Large intestine (tissue), 3 donors: ENCODE measurements around the gene AMBRA1. TPM values are rescaled to one million over a fixed set of nuclear protein-coding genes. Genes with fewer than 3 reads are reported as not detected.
A peak's percentile ranks its signal among the peaks of the same experiment; 100 is the strongest.

Experiments used
- DNase-seq, 2 donors: peaks; one replicate each; pipeline versions ENCODE4 v3.0.0 to v3.0.0-alpha.2; 2013
- H3K27ac ChIP-seq: one replicate; pipeline ENCODE4 v1.5.1; 2013; ENCODE audit warnings: low read length
- H3K27me3 ChIP-seq: 2 replicates; pipeline ENCODE4 v1.6.1; 2013; ENCODE audit warnings: low read length; ENCODE audit not compliant: control insufficient read depth, insufficient read depth
- H3K36me3 ChIP-seq: 2 replicates; pipeline ENCODE4 v1.6.1; 2013; ENCODE audit warnings: low read length; ENCODE audit not compliant: control insufficient read depth, insufficient read depth
- H3K4me1 ChIP-seq: one replicate; pipeline ENCODE4 v1.6.1; 2013; ENCODE audit warnings: low read length; ENCODE audit not compliant: control insufficient read depth, insufficient read depth
- H3K4me3 ChIP-seq: one replicate; pipeline ENCODE4 v1.5.1; 2013; ENCODE audit warnings: low read length
- H3K9me3 ChIP-seq: one replicate; pipeline ENCODE4 v1.6.1; 2013; ENCODE audit warnings: mild to moderate bottlenecking, low read depth, low read length, moderate library complexity; ENCODE audit not compliant: control insufficient read depth
- WGBS: methylation state at CpG from one replicate; pipeline ENCODE4 v1.1.5; 2013; ENCODE audit warnings: low lambda C conversion rate; ENCODE audit not compliant: insufficient coverage; 5-methylcytosine and 5-hydroxymethylcytosine counted together
- polyA plus RNA-seq: library from polyadenylated mRNA; unstranded; fragments of 120-200 nt; gene quantifications from one replicate; pipeline ENCODE4 v1.2.1, GENCODE V29; 2013

The AMBRA1 gene
- polyA plus RNA-seq, 1 donor = 20.2 TPM

DNA sequence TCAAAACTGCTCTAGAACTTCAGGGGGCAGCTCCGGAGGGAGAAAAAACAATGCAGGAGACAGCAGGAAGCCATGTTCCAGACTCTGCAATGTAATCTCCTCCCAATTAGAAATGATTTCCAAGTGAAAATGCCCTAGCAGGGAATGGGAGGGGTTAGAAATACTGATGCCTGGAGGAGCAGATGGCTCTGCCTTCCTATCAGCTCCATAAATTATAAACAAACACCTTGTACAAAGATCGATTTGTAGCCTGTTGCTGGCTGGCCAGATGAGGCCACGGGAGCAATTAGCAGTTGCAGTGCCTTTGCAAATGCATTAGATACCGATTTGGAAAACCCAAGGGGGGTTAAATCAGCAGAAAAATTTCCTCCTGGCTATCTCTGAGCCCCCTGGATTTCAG, 155.6 kb downstream of the AMBRA1 start:
- Histone ChIP-seq H3K27me3 (no peaks in the 10 kb centered on the region), H3K27ac (peak overlapping the region; percentile 30)
- peak in 1 of 2 donors; percentile 59 for DNase-seq

GRCh38 chr11:46437122-46437689, 156.6 kb downstream of the AMBRA1 start:
- Histone ChIP-seq H3K4me1 (peaks cover 18% of the 10 kb centered on the region), H3K27me3 (no peaks in the 10 kb centered on the region), H3K27ac (no peak overlapping the region), H3K36me3 (peaks cover 30% of the 10 kb centered on the region), H3K4me3 (no peak overlapping the region), H3K9me3 (no peaks in the 10 kb centered on the region)
- no peak for DNase-seq
- 90% methylated on average over 2 of the region's 6 CpGs for WGBS

More for the DNA sequence above, 155.6 kb downstream of the AMBRA1 start:
- Histone ChIP-seq H3K9me3 (no peaks in the 10 kb centered on the region), H3K36me3 (peaks cover 30% of the 10 kb centered on the region), H3K4me3 (no peak overlapping the region), H3K4me1 (peaks cover 18% of the 10 kb centered on the region)
- WGBS = no CpG with 5 or more reads among the region's 4 CpGs

GRCh38 chr11:46436113-46436512, 157.7 kb downstream of the AMBRA1 start:
- H3K36me3 ChIP-seq = peaks cover 33% of the 10 kb centered on the region
- no peaks in the 10 kb centered on the region for H3K9me3 ChIP-seq
- no peak overlapping the region for H3K4me3 ChIP-seq
- DNase-seq = no peak
- no peaks in the 10 kb centered on the region for H3K27me3 ChIP-seq
- no CpG with 5 or more reads among the region's 3 CpGs for WGBS
- no peak overlapping the region for H3K27ac ChIP-seq
- peaks cover 18% of the 10 kb centered on the region for H3K4me1 ChIP-seq

DNA sequence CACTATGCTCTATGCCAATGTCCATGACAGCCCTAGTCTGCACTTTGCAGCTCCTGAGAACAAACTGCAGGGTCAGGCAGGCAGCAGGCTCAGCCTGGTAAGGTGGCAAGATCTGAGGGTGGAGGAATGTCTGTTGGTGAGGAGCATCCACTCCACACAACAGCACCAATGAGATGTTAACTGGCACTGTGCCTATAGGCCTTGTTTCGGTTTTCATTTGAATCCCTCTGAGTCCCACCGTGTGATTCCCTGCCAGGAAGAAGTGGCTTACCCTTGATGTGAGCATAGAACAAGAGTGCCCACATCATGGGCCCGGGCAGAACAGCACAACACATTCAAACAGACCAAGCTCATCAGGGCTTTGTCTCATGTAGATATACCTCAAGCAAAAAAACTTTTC, 158.1 kb downstream of the AMBRA1 start:
- no peak for DNase-seq
- WGBS = no CpG with 5 or more reads among the region's 3 CpGs
- H3K36me3 ChIP-seq = peaks cover 36% of the 10 kb centered on the region
- no peak overlapping the region for H3K4me3 ChIP-seq
- no peaks in the 10 kb centered on the region for H3K27me3 ChIP-seq
- no peak overlapping the region for H3K27ac ChIP-seq
- peaks cover 18% of the 10 kb centered on the region for H3K4me1 ChIP-seq
- H3K9me3 ChIP-seq = no peaks in the 10 kb centered on the region

- H3K27ac ChIP-seq = no peak overlapping the region
- no peak for DNase-seq
- no peaks in the 10 kb centered on the region for H3K9me3 ChIP-seq
- H3K4me1 ChIP-seq = no peaks in the 10 kb centered on the region
- H3K27me3 ChIP-seq = no peaks in the 10 kb centered on the region
- no peak overlapping the region for H3K4me3 ChIP-seq
- H3K36me3 ChIP-seq = peaks cover 52% of the 10 kb centered on the region
These were observed 162.6 kb downstream of the AMBRA1 start for GRCh38 chr11:46431211-46431610.

DNA sequence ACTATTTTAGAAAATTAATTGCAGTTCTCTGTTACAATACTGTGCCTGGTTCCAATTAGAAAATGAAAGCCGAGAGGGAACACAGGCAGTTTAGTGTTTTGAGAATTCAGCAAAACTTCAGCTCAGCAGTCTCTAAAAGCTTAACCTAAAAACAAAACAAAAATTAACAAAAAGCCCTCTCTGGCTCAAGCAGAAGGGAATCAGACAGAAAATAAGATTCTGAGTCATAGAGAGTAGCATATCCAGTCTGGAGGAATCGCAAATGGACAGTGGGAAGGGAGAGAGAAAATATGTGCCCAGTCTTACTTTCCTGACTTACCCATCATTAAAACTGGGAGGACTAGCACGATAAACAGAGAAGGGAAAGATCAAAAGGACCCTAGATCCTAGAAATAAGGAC, 164.1 kb downstream of the AMBRA1 start:
- DNase-seq = no peak
- WGBS = 100% methylated on average over 1 of the region's 3 CpGs
- peaks cover 47% of the 10 kb centered on the region for H3K36me3 ChIP-seq

DNA sequence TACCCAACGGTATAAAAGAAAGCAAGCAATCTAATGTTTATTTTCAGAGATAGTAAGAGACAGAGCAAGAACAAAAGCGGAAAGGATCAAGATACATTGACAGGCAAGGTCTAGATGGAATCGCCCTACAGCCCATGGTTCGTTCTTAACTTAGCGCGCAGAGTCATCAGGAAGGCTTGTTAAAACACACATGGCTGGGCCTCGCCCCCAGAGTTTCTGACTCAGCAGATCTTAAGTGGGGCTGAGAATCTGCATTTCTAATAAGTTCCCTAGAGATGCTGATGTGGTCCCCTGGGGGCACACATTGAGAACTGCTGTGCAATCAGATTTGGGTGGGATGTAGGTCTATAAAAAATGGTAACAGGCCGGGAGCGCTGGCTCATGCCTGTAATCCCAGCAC, 166.5 kb downstream of the AMBRA1 start:
- 100% methylated on average over 1 of the region's 9 CpGs for WGBS
- H3K36me3 ChIP-seq = peaks cover 33% of the 10 kb centered on the region
- H3K27me3 ChIP-seq = no peaks in the 10 kb centered on the region
- H3K27ac ChIP-seq = no peak overlapping the region
- no peak for DNase-seq
- peaks cover 4% of the 10 kb centered on the region for H3K4me1 ChIP-seq
- H3K9me3 ChIP-seq = no peaks in the 10 kb centered on the region
- no peak overlapping the region for H3K4me3 ChIP-seq

More for the DNA sequence above, 164.1 kb downstream of the AMBRA1 start:
- H3K9me3 ChIP-seq = no peaks in the 10 kb centered on the region
- H3K4me1 ChIP-seq = no peaks in the 10 kb centered on the region
- H3K4me3 ChIP-seq = no peak overlapping the region
- H3K27me3 ChIP-seq = no peaks in the 10 kb centered on the region
- H3K27ac ChIP-seq = no peak overlapping the region

DNA sequence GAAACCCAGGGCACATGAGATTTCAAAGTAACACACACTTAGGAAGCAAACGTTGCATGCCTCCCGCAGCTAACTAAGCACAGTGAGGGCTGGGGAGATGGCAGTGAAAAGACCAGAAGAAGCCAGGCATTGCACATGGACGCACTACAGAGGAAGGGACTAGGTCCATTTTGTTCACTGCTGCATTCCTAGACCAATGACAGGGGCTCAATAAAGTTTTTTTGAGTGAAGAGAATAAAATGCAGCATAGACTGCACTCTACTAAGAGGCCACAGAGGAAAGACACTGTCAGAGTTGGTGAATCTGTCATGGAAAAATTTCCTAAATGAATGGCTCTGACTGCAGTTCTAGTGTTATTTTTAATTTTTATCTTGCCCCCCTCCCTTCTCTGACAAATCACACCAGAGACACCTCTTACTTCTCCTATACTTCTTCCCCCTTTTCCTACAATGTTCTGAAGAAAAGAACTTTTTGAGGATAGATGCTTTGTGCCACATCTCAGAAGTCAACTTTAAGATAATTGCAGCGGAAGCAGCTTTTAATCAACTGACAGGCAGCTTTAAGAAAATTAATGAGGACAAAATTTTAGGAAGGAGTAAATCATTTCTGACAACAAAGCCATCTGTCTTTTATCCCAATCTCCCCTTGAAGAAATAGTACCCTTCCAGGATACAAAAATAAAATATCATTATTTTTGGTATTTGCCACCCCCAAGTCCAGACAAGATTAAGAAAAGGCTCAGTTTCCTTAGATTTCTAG, 167.4 kb downstream of the AMBRA1 start:
- Histone ChIP-seq H3K4me3 (no peak overlapping the region), H3K36me3 (peaks cover 34% of the 10 kb centered on the region), H3K27ac (no peak overlapping the region), H3K27me3 (no peaks in the 10 kb centered on the region), H3K4me1 (peaks cover 5% of the 10 kb centered on the region), H3K9me3 (no peaks in the 10 kb centered on the region)
- no CpG with 5 or more reads among the region's 4 CpGs for WGBS
- no peak for DNase-seq

- 100% methylated on average over 1 of the region's 7 CpGs for WGBS
- DNase-seq = no peak
These were observed 171.2 kb downstream of the AMBRA1 start for GRCh38 chr11:46422588-46422987.

DNA sequence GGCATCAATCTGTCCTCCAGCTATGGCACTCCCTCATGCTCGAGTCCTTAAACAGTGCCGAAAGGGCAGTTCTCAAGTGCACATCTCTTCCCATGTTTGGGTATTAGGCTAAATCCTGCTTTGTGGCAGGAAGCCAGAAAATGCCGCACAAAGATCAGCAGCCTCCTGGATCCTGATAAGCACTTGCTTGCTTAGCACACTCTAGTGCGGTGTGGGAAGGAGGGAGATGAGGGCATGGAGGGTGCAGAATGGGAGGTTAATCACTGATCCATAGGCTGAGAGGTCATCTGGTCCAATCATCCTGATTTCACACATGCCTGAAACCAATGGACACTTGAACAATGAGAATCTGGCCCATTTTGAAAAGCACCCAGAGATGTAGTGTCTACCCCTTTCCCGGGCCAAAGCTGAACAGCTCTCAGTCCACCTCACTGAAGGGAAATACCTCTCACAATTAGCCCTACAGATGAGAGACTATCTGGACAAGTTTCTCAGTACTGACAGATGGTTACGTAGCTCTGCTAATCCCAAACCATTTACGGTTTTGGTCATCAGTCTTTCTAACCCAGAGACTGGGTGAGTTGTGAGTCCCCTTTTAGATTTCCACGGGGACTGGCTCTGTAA, 172.5 kb downstream of the AMBRA1 start:
- H3K36me3 ChIP-seq = peaks cover 44% of the 10 kb centered on the region
- H3K27ac ChIP-seq = no peak overlapping the region
- H3K27me3 ChIP-seq = no peaks in the 10 kb centered on the region
- H3K4me3 ChIP-seq = no peak overlapping the region
- peak in 1 of 2 donors; percentile 37 for DNase-seq
- no peaks in the 10 kb centered on the region for H3K9me3 ChIP-seq
- peaks cover 9% of the 10 kb centered on the region for H3K4me1 ChIP-seq
- 40% methylated on average over 1 of the region's 8 CpGs for WGBS

More at GRCh38 chr11:46422588-46422987, 171.2 kb downstream of the AMBRA1 start:
- Histone ChIP-seq H3K27ac (no peak overlapping the region), H3K27me3 (no peaks in the 10 kb centered on the region), H3K4me1 (peaks cover 9% of the 10 kb centered on the region), H3K36me3 (peaks cover 40% of the 10 kb centered on the region), H3K4me3 (no peak overlapping the region), H3K9me3 (no peaks in the 10 kb centered on the region)
